Cardiac atrium fibroblast (primary cell): ENCODE results near the gene CDV3. TPM values are rescaled to one million over a fixed set of nuclear protein-coding genes. Genes with fewer than 3 reads are reported as not detected.

ENCODE experiments used
- total RNA-seq: library from RNA; depleted of rRNA; stranded (reverse); fragments of >200 nt; gene quantifications from 2 replicates; pipeline ENCODE4 v1.2.3, GENCODE V29; 2015

CDV3 gene
- 129 and 142 TPM in 2 replicates for total RNA-seq

DNA sequence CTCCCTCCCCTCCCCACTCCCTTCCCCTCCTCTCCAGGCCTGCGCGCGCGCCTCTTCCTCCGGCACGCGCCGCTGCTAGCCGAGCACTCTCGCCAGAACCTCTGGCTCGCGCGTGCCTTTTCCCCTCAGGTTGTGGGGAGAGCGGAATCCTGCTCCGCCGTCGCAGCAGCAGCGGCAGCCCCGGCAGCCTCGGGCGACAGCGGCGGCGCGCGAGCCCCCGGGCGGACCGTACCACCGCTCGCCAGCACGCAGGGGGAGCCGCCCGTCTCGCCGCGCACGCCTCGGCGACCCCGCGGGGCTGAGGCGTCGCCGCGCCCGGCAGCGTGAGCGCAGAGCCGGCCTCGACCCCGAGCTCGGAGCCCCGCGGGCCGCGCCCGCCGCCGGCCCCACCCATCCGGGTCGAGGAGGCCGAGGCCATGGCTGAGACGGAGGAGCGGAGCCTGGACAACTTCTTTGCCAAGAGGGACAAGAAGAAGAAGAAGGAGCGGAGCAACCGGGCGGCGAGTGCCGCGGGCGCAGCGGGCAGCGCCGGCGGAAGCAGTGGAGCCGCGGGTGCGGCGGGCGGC is at the start of gene CDV3:
Gene CDV3, plus strand, starts transcription at position 58 of the 566 bp plus-strand sequence. Its CDS starts 359 bp downstream, at position 417.

Other genes with a start within 250 kb of the CDV3 start
- not detected in 2 replicates for gene BFSP2, start 173.6 kb upstream of the CDV3 start, total RNA-seq
- gene TOPBP1, start 88.3 kb downstream of the CDV3 start, total RNA-seq: 15.5 and 21.4 TPM in 2 replicates
- under 0.01 TPM in 2 replicates for gene TF, start 172.7 kb downstream of the CDV3 start, total RNA-seq
- 84.5 and 92.7 TPM in 2 replicates for gene SRPRB, start 232.1 kb downstream of the CDV3 start, total RNA-seq